KOPT-K1 (cell line): ENCODE measurements around the gene CMAS.
"Not testable (repeated sequence)": the region's sequence is repeated elsewhere in the genome, so short reads cannot be mapped to it uniquely, and the experiment has no call there.

Source experiments
- H3K27ac ChIP-seq: fragments of 200-600 bp; sonication (generic); 2 replicates; pipeline ENCODE4 v1.5.1; 2016; ENCODE audit warnings: antibody characterized with exemption, mild to moderate bottlenecking, low read depth, low read length; ENCODE audit not compliant: poor library complexity, severe bottlenecking
- H3K36me3 ChIP-seq: fragments of 200-600 bp; sonication (generic); 2 replicates; pipeline ENCODE4 v1.5.1; 2017; ENCODE audit warnings: antibody characterized with exemption, mild to moderate bottlenecking, low read length, moderate library complexity; ENCODE audit not compliant: insufficient read depth
- H3K9me3 ChIP-seq: fragments of 200-600 bp; sonication (generic); 2 replicates; pipeline ENCODE4 v1.5.1; 2017; ENCODE audit warnings: antibody characterized with exemption, low read length, mild to moderate bottlenecking; ENCODE audit not compliant: insufficient read depth, poor library complexity, severe bottlenecking

CMAS gene

DNA sequence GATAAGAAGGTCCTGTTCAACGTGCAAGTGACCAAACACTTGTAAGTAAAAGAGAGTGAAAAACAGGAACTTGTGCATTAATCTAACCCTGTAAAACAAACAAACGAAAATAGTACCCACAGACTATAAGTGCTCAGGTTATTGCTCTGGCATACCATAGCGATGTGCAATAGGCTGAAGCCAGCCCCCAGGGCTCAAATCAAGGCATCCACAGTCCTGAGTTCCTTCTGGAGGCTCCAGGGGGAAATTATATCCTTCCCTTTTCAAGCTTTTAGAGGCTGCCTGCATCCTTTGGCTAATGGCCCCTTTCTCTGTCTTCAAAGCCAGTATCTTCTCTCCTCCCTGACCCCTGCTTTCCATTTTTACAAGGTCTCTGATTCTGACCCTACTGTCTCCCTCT is 8.1 kb upstream of the CMAS start:
- H3K36me3 ChIP-seq, result no peaks in the 10 kb centered on the region
- no peak overlapping the region for H3K27ac ChIP-seq
- H3K9me3 ChIP-seq, result no peaks in the 10 kb centered on the region

DNA sequence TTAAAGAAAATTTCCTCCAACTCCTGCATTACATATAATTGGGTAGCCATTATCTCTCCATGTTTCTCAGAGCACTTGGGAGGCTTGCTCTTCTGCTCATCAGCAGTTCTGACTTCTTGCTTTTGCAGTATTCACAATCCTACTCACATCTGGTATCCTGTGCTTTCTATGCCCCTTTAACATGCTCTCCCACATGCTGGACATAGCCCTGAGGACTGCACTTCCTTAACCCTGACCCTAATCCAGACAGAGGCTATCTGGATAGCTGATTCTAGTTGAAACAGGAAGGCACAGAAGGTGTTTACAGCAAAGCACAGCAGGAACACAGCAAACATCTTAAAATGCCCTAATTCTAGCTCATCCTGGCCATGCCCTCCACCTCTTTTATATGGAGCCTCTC is 7.3 kb upstream of the CMAS start:
- Histone ChIP-seq H3K27ac (no peak overlapping the region), H3K9me3 (no peaks in the 10 kb centered on the region), H3K36me3 (no peaks in the 10 kb centered on the region)

DNA sequence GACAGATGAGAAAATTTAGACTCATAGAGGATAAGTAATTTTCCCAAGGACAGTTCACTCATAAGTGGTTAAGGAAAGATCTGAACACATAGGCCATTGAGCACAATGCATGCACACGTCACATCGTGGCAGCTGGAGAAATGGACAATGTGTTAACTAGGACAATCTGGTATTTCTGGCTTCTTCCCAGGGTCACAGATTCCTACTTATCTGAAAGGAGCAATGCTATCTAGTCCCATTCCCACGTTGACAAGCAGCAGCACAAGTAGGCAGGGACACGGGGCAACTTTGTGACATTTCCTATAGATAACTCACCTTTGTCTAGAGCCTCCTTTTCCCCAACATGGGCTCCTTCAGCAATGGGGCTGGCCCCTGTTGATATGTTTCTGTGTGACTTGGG is 6.7 kb upstream of the CMAS start:
- no peak overlapping the region for H3K27ac ChIP-seq
- H3K36me3 ChIP-seq, result no peaks in the 10 kb centered on the region
- H3K9me3 ChIP-seq, result no peaks in the 10 kb centered on the region

DNA sequence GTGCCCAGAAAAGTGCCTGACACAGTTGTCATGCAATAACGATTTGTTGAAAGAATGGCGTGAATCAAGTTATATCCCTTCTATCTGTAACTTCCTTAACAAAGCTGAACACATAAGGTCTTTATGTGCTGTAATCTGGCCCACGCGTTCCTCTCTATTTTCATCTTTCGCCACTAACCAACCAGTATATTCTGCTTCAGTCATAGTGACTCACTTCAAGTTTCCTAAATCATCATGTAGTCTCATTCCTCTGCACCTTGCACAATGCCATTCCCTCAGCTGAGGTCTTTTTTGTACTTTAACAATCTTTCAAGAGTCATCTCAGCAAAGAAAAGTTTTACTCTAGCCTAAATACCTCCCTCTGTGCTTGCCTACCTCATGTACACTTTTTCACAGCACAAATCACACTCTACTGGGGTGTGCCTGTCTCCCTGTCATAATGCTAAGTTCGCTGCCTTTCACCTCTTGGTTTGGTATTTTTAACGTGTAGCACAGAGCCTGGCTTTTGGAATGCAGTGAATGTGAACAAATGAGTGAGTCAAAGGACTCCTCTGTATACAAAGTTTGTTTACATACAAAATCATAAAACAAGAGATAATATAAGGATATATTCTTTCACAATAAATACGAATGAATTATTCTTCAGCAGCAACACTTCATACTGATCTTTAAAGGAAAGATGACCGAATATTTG is 2.9 kb upstream of the CMAS start:
- no peak overlapping the region for H3K27ac ChIP-seq
- H3K9me3 ChIP-seq, result no peaks in the 10 kb centered on the region
- no peaks in the 10 kb centered on the region for H3K36me3 ChIP-seq

DNA sequence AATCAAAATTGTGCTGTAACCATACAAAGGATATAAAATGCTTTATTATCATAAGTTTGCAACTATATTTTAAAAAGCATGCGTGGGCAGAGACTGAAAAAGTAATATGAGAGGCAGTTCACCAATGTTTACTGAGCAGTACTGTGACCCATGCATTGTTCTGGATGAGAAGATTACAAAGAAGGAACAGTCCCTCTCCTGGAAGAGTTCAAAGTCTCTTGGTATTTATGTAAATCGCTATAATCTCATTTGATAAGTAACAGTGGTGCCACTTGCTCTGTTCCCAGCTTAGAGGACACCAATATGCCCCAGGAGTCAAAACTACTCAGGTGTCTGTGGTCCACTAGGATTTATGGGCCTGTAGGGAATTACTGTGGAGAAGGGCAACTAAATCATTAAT is 2.1 kb upstream of the CMAS start:
- H3K9me3 ChIP-seq, result no peaks in the 10 kb centered on the region
- H3K36me3 ChIP-seq, result 0 out of 2 replicates have a peak, but pooled peaks cover 3% of the 10 kb centered on the region
- H3K27ac ChIP-seq, result no peak overlapping the region

DNA sequence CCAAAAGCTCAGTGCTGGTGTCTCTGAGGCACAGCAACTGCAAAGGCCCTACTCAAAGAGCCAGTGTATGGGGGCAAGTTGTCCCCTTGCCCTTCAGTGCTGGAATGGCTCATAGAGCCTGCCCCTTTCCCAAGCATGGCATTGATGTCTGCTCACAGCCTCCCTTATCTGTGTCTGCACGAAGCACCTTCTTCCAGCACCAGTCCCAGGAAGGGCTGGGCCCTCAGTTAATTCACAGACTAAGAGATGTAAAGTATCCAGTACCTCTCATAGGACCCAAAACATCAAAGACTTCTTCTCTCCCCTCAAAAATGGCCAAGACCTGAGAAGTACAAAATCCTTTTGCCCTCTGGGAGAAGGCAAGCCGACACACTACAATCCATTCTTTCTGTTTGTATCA is 1.6 kb upstream of the CMAS start:
- Histone ChIP-seq H3K36me3 (0 out of 2 replicates have a peak, but pooled peaks cover 6% of the 10 kb centered on the region), H3K9me3 (no peaks in the 10 kb centered on the region), H3K27ac (no peak overlapping the region)

DNA sequence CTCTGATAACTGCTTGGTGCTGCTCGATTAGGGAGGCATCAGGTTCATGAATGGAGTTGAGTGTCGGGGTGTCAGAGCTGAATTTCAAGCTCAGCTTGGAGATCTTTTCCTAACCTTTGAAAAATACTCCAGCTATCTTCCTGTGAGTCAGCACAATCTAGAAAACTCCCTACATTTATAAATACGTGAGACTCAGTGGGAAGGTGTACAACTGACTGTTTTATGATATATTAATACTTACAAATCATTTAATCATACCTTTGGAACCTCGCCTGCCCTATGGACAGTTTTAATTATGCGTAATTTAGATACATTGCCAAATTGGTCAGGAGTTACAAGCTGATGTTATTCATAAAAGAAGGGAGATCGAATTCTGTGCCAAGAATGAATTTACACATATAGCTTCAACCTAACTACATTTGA is 961 bp downstream of the CMAS start:
- H3K9me3 ChIP-seq, result no peaks in the 10 kb centered on the region
- peak overlapping the region; percentile 81 for H3K27ac ChIP-seq
- H3K36me3 ChIP-seq, result peaks cover 9% of the 10 kb centered on the region; the same call in 1 of the 2 replicates

DNA sequence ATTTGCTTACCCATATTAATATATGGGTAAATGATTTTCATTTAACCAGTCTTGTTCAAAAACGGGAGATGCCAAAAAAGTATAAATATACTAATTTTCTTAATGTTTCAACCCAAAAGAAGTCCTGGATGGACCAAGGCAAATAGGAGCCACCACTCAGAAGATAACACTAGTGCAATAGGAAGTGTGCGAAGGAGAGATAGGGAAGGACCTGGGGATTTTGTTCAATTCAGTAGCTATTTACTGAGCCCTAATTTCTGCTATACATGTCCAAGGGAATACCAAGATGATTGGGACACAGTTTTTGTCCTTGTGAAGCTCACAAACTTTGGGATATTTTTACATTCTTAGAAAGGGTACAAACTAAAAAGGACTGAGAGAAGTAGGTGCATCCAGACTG is 1.5 kb downstream of the CMAS start:
- Histone ChIP-seq H3K36me3 (peaks cover 9% of the 10 kb centered on the region; the same call in 1 of the 2 replicates), H3K27ac (no peak overlapping the region), H3K9me3 (no peaks in the 10 kb centered on the region)

DNA sequence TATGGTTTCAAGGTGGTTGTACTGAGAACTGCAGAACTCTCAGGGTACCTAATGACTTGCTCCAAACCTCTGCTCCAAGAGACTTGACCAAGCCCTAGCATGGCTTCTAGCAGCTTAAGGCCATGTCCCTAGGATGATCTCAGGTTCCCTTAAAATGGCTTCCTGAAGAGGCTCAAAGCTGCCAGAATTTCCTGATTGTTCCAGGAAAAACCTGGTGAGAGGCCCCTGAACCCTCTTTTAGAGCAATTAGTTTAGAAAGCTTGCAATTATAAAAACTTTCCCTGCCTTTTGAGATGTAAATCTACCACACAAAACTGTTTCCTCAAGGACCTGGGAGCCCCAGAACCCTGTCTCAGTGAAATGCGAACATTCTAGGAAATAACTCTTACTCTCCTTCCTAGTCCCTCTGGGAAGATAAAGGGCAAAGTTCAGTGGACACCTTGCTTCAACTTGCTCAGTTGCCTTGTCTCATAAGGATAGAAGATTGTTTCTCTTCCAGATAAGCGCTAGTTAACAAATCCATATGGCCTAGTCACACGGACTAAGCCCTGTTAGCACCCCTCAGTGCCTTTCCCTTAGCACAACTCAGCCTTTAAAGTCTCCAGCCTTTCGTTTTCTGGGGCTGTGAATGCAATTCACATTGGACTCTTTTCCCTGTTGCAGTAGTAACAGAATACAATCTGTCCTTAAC is 2.5 kb downstream of the CMAS start:
- H3K36me3 ChIP-seq, result peaks cover 9% of the 10 kb centered on the region; the same call in 1 of the 2 replicates
- H3K27ac ChIP-seq, result no peak overlapping the region
- H3K9me3 ChIP-seq, result no peaks in the 10 kb centered on the region

DNA sequence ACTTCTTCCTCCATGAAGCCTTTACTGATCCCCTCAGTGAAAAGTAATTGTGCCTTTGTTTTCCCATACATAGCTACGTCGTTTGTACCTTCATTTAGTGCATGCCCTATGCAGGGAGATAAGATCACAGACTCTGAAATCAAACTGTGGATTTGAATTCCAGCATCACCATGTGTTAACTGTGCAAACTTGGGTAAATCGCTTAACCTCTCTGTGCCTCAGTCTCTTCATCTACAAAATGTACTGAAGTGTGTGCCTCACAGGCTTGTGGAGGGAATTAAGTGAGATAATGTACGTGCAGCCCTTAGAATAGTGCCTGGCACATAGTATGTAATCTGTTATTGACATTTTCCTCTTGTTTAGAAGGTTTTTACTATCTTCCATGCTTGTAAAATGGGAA is 4.1 kb downstream of the CMAS start:
- Histone ChIP-seq H3K36me3 (peaks cover 12% of the 10 kb centered on the region), H3K9me3 (no peaks in the 10 kb centered on the region), H3K27ac (no peak overlapping the region)

DNA sequence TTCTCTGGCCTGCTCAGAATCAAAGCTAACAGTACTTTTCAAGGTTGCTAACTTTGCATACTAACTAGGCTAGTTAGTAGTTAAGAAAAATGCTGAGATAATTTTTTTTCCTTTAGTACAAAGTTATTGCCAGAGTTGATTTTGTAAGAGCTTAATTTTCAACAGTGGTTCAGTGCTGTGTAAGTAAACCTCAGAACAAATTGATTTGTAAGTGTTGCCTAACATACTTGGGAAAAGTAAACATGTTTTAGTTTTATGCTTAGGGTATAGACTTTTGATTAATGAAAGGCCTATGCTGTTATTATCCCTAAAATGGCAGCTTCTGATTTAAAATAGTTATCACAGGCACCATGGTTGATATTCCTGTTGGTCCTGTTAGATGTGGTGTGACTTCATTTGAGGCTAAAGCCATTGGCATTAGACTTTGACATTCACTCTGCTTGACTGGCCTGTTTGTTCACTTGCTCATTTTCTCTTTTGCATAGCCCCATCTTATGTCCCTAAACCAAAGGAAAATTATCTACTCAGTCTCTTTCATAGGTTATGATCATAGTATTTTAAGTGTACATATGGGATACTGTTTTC is 5.2 kb downstream of the CMAS start:
- Histone ChIP-seq H3K27ac (no peak overlapping the region), H3K9me3 (no peaks in the 10 kb centered on the region), H3K36me3 (peaks cover 23% of the 10 kb centered on the region)

DNA sequence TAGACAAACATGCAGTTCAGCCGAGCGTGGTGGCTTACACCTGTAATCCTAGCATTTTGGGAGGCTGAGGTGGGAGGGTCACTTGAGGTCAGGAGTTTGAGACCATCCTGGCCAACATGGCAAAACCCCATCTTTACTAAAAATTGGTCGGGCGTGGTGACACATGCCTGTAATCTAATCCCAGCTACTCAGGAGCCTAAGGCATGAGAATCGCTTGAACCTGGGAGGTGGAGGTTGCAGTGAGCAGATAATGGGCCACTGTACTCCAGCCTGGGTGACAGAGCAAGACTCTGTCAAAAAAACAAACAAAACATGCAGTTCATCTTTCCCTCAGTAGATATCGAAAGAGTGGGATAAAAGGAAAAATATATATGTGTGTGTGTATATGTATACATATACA is 7.0 kb downstream of the CMAS start:
- peaks cover 39% of the 10 kb centered on the region for H3K36me3 ChIP-seq
- not testable (repeated sequence) for H3K27ac ChIP-seq, H3K9me3 ChIP-seq

DNA sequence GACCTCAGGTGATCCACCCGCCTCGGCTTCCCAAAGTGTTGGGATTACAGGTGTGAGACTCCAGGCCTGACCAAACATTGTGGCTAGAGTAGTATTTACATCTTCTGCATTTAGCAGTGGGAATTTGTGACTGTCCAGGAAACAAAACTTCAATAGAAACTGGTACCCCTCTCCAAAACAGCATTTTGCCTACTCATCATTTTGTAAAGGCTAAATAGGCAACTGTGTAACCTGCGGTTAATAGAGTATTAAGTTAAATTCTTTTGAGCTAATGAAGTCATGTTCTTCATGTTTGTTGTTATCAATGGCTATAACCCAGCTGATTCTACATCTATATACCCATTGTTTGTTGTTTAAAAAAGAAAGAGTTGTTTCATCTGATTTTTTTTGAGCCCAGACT is 8.1 kb downstream of the CMAS start:
- Histone ChIP-seq H3K9me3 (no peaks in the 10 kb centered on the region), H3K36me3 (peaks cover 43% of the 10 kb centered on the region), H3K27ac (no peak overlapping the region)

DNA sequence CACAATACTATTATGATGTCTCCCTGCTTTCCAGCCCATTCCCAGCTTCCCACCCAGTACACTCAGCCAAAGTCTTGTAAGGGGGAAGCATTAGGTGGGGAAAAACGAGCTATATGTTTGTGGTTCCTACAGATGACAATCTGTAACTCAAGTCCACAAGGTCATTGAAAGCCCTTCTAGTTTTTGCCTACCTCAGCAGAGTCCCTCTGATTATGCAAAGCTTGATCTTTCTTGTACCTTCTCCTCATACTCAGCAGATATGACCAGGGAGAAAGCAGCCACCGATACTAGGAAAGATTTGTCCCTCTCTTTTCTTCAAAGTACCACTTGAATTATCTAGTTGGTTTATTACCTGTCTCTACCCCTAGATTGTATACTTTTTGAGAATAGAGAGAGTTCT is 10.6 kb downstream of the CMAS start:
- H3K9me3 ChIP-seq, result no peaks in the 10 kb centered on the region
- peaks cover 59% of the 10 kb centered on the region for H3K36me3 ChIP-seq
- no peak overlapping the region for H3K27ac ChIP-seq

DNA sequence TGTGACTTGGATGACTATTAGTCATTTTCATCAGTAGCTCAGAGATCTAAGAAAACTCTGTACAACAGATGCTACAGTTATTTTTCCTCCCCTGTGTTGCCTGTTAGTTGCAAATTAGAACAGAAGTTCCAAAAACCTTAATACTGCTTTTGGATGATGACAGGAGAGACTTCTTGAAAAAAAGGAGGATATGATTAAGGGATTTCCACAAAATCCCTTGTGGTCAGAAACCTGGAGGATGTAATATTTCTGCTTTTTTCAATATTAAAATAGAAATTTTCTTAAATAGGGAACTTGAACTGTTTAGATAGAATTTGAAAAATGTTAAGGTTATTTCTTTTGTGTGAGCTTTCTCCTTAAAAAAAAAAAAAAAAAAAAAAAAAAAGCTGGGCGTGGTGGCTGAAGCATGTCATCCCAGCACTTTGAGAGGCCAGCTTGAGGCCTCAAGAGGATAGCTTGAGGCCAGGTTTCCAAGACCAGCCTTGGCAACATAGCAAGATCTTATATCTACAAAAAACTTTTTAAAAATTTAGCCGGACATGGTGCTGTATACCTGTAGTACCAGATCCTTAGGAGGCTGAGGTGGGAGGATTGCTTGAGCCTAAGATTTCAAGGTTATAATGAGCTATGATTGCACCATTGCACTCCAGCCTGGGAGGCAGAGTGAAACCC is 14.1 kb downstream of the CMAS start:
- peaks cover 76% of the 10 kb centered on the region for H3K36me3 ChIP-seq
- no peaks in the 10 kb centered on the region for H3K9me3 ChIP-seq
- no peak overlapping the region for H3K27ac ChIP-seq
